Mucosa of descending colon (tissue), 3 donors: ENCODE results near the gene GAS2L2. TPM values are rescaled to one million over a fixed set of nuclear protein-coding genes. Genes with fewer than 3 reads are reported as not detected.

ENCODE experiments used
- ATAC-seq: fragments of 200-7000 bp; cut with Tn5 transposase; one replicate; pipeline ENCODE4 v1.9.1; 2020; ENCODE audit warnings: mild to moderate bottlenecking, moderate library complexity
- DNase-seq, 3 donors: peaks; one replicate each; pipeline ENCODE4 v3.0.0-alpha.2; 2020
- H3K36me3 ChIP-seq: fragments of 200-600 bp; one replicate; pipeline ENCODE4 v1.8.0; 2021; ENCODE audit warnings: low read depth, mild to moderate bottlenecking
- H3K4me1 ChIP-seq: fragments of 200-600 bp; one replicate; pipeline ENCODE4 v1.8.0; 2021; ENCODE audit warnings: low read depth, mild to moderate bottlenecking
- H3K4me3 ChIP-seq: fragments of 200-600 bp; one replicate; pipeline ENCODE4 v1.8.0; 2021; ENCODE audit warnings: mild to moderate bottlenecking
- H3K9me3 ChIP-seq: fragments of 200-600 bp; one replicate; pipeline ENCODE4 v1.8.0; 2021; ENCODE audit warnings: mild to moderate bottlenecking
- CTCF ChIP-seq: fragments of 200-600 bp; IDR thresholded peaks from one replicate; pipeline ENCODE4 v1.8.0; 2022; ENCODE audit warnings: antibody characterized with exemption, mild to moderate bottlenecking
- intact Hi-C, 2 donors: fragments of 100-400 bp; cut with DNase I in 1 of 2; cut with micrococcal nuclease in 1 of 2; formaldehyde crosslinking; loops; one replicate each; pipeline versions ENCODE4 v1.11.0 to v1.11.1; 2022; cut with DNase I, micrococcal nuclease
- total RNA-seq, 3 donors: library from RNA; stranded (reverse); fragmentation: NEBNext Ultra II Directional in 2 of 3; extraction: Animal tissue kit (Norgen Biotek cat#: 25700) in 2 of 3; gene quantifications; one replicate each; pipeline versions ENCODE4 v1.2.1 to v1.2.4, GENCODE V29; 2021 to 2023
- donor health status: DM: no; HTN: no; CAD: no; lungs with moderate emphysema.
- donor health status: DM: no; HTN: no; CAD: no.
- donor health status: DM: no; HTN: yes; CAD: no.

The GAS2L2 gene
- total RNA-seq, 3 donors from 2014 or later: not detected

- DNase-seq (no peak), ATAC-seq (no peak)
- no peak for TF ChIP-seq CTCF
- H3K4me1 ChIP-seq: peaks cover 44% of the 10 kb centered on the region
- no peak overlapping the region for H3K4me3 ChIP-seq
- H3K9me3 ChIP-seq: no peaks in the 10 kb centered on the region
- H3K36me3 ChIP-seq: no peaks in the 10 kb centered on the region
- intact Hi-C loops: no loop called here
These were observed 25.7 kb upstream of the GAS2L2 start for GRCh38 chr17:35778641-35779196.

GRCh38 chr17:35775583-35775982, 22.5 kb upstream of the GAS2L2 start:
- ATAC-seq: peak; percentile 68
- intact Hi-C loops: no loop called here
- no peak overlapping the region for H3K4me3 ChIP-seq
- peaks cover 28% of the 10 kb centered on the region for H3K4me1 ChIP-seq
- H3K36me3 ChIP-seq: no peaks in the 10 kb centered on the region
- H3K9me3 ChIP-seq: no peaks in the 10 kb centered on the region
- no peak for TF ChIP-seq CTCF
- DNase-seq: peak in 1 of 3 donors; percentile 58

- DNase-seq: no peak
- no peak for TF ChIP-seq CTCF
- peak; percentile 11 for ATAC-seq
- intact Hi-C loops: no loop called here
- no peaks in the 10 kb centered on the region for H3K36me3 ChIP-seq
- H3K4me1 ChIP-seq: peaks cover 28% of the 10 kb centered on the region
- no peak overlapping the region for H3K4me3 ChIP-seq
- H3K9me3 ChIP-seq: no peaks in the 10 kb centered on the region
These were observed 22.0 kb upstream of the GAS2L2 start for GRCh38 chr17:35775039-35775438.

- no peak overlapping the region for H3K4me3 ChIP-seq
- TF ChIP-seq CTCF: no peak
- intact Hi-C loops: no loop called here
- peak; percentile 80 for ATAC-seq
- DNase-seq: peak; percentile 77 to 82 (median 79)
- no peaks in the 10 kb centered on the region for H3K9me3 ChIP-seq
- no peaks in the 10 kb centered on the region for H3K36me3 ChIP-seq
- H3K4me1 ChIP-seq: peaks cover 28% of the 10 kb centered on the region
These were observed 21.5 kb upstream of the GAS2L2 start for GRCh38 chr17:35774499-35774898.

- no peaks in the 10 kb centered on the region for H3K9me3 ChIP-seq
- TF ChIP-seq CTCF: no peak
- no peaks in the 10 kb centered on the region for H3K36me3 ChIP-seq
- intact Hi-C loops: no loop called here
- H3K4me3 ChIP-seq: no peak overlapping the region
- no peak for DNase-seq
- H3K4me1 ChIP-seq: peaks cover 28% of the 10 kb centered on the region
- no peak for ATAC-seq
These were observed 20.8 kb upstream of the GAS2L2 start for GRCh38 chr17:35773679-35774425.
